Spleen (tissue), 7 donors: ENCODE data around the gene CS.

ENCODE experiments used
- POLR2A ChIP-seq, 3 donors: fragments of 450-650 bp; IDR thresholded peaks; one replicate each; pipeline ENCODE4 v1.5.1; 2017; ENCODE audit warnings: antibody characterized with exemption in 3 of 3, mild to moderate bottlenecking in 1 of 3
- TF ChIP-seq, protein P1 (sequence below), 11 experiments: fragments of 200-600 bp in 7 of 11; fragments of 450-650 bp in 4 of 11; sonication (generic) in 4 of 11; IDR thresholded peaks in 8 of 11; conservative IDR thresholded peaks in 3 of 11; 1 replicate in 7 of 11; 2 replicates in 4 of 11; pipeline versions ENCODE4 v1.4.0 to v1.8.0; 2016 to 2021; ENCODE audit warnings: antibody characterized with exemption in 11 of 11, inconsistent platforms in 4 of 11, mild to moderate bottlenecking in 1 of 11
- donor health status: DM: no; HTN: no; CAD: no; lungs with moderate emphysema.
- donor health status: DM: no; HTN: no; CAD: no.
- donor health status: DM: no; HTN: no; CAD: no.

DNA sequence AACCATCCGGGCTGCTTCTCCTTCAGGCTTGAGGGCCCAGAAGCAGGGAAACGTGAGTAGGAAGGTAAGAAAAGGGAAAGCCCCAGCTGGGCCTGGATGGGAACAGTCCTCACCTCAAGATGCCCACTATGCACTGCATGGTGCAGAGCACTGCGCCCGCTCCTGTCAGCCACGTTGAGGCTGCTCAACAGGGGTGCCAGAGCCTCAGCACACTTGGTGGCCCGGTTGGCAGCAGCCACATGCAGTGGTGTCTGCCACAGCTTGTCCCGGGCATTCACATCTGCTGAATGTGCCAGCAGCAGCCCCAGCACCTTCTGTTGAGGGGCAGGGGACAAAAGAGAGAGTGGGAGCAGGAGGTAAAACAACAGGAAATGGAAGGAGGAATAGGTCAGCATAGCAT, 44.5 kb downstream of the CS start:
- TF ChIP-seq, protein P1, sequence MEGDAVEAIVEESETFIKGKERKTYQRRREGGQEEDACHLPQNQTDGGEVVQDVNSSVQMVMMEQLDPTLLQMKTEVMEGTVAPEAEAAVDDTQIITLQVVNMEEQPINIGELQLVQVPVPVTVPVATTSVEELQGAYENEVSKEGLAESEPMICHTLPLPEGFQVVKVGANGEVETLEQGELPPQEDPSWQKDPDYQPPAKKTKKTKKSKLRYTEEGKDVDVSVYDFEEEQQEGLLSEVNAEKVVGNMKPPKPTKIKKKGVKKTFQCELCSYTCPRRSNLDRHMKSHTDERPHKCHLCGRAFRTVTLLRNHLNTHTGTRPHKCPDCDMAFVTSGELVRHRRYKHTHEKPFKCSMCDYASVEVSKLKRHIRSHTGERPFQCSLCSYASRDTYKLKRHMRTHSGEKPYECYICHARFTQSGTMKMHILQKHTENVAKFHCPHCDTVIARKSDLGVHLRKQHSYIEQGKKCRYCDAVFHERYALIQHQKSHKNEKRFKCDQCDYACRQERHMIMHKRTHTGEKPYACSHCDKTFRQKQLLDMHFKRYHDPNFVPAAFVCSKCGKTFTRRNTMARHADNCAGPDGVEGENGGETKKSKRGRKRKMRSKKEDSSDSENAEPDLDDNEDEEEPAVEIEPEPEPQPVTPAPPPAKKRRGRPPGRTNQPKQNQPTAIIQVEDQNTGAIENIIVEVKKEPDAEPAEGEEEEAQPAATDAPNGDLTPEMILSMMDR (IDR thresholded peaks at IDR 0.05 in 8 of 11, conservative IDR thresholded peaks at IDR 0.05 in 3 of 11): no peak
- no peak for TF ChIP-seq POLR2A (IDR thresholded peaks at IDR 0.05)
